Bronchial epithelial cell (primary cell): ENCODE data around the gene TNFRSF21. TPM values are rescaled to one million over a fixed set of nuclear protein-coding genes. Genes with fewer than 3 reads are reported as not detected.

Experiments used
- DNase-seq: peaks from one replicate; pipeline ENCODE4 v3.0.0-alpha.2; 2010; ENCODE audit warnings: low read depth
- FAIRE-seq: peaks from 2 replicates; lab custom pipeline; 2011; peaks lifted over from hg19 to GRCh38; lab: Jason Lieb, UNC
- H3K27me3 ChIP-seq: 2 replicates; pipeline ENCODE4 v1.5.1; 2011; ENCODE audit warnings: low read length; ENCODE audit not compliant: control insufficient read depth, insufficient read depth
- H3K36me3 ChIP-seq: 2 replicates; pipeline ENCODE4 v1.5.1; 2011; ENCODE audit warnings: low read length; ENCODE audit not compliant: control insufficient read depth, insufficient read depth
- H3K4me3 ChIP-seq: 2 replicates; pipeline ENCODE4 v1.5.1; 2011; ENCODE audit warnings: mild to moderate bottlenecking, low read depth, low read length, control low read depth
- CTCF ChIP-seq: IDR thresholded peaks from 2 replicates; pipeline ENCODE4 v1.5.1; 2011; ENCODE audit warnings: mild to moderate bottlenecking, moderate library complexity, low read length, control low read depth, inconsistent platforms; ENCODE audit not compliant: insufficient read depth, severe bottlenecking
- total RNA-seq: library from RNA; depleted of rRNA; stranded (reverse); fragments of >200 nt; gene quantifications from 2 replicates; pipeline ENCODE4 v1.2.1, GENCODE V29; 2014

Gene TNFRSF21, protein sequence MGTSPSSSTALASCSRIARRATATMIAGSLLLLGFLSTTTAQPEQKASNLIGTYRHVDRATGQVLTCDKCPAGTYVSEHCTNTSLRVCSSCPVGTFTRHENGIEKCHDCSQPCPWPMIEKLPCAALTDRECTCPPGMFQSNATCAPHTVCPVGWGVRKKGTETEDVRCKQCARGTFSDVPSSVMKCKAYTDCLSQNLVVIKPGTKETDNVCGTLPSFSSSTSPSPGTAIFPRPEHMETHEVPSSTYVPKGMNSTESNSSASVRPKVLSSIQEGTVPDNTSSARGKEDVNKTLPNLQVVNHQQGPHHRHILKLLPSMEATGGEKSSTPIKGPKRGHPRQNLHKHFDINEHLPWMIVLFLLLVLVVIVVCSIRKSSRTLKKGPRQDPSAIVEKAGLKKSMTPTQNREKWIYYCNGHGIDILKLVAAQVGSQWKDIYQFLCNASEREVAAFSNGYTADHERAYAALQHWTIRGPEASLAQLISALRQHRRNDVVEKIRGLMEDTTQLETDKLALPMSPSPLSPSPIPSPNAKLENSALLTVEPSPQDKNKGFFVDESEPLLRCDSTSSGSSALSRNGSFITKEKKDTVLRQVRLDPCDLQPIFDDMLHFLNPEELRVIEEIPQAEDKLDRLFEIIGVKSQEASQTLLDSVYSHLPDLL
- total RNA-seq = 39.9 and 42.4 TPM in 2 replicates

GRCh38 chr6:47309291-47310130 is at the start of gene TNFRSF21:
TNFRSF21 (minus strand) TSS chr6:47309905; CDS start chr6:47309511, 394 bp downstream.
- peak within 1 kb of the TSS; percentile 60 for H3K4me3 ChIP-seq
- FAIRE-seq (no peak), DNase-seq (peak; percentile 76)
- no peaks in the 10 kb centered on the region for H3K27me3 ChIP-seq
- peak; percentile 95 for TF ChIP-seq CTCF
- H3K36me3 ChIP-seq = peaks cover 1% of the 10 kb centered on the region

DNA sequence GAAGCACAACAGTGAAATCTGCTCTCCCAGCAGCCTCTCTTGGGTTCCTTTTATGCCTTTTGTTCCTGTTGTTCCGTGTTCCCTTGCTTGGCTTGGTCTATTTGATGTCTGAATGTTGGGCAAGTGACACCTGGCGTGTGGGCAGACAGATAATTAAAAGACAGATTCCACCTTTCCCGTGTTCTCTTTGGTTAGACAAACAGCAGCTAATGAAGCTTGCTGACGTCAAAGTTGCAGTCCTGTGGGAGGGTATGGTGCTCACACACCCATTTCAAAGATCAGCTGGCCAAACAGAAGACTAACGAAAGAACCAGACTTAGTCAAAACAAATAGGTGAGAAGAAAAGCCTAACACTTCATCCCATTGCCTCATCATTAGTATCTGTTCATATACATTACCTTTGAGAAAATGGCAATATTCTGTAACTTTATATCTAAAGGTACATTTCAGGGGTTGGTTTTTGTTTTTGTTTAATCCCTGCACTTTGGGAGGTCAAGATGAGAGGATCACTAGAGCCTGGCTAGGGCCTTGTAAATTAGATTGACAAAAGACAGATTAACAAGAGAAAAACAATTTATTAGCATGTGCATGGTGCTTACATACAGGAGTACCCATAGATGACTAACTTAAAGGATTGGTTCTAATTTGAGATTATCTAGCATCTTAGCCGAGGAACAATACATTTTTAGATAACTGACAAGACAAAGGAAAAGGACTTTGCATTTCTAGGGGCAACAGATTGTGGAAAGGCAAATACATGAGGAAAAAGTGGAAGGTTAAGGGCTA is 48.9 kb upstream of the TNFRSF21 start:
- Histone ChIP-seq H3K4me3 (no peak overlapping the region), H3K27me3 (no peaks in the 10 kb centered on the region), H3K36me3 (no peaks in the 10 kb centered on the region)
- no peak for DNase-seq
- no peak for FAIRE-seq
- no peak for TF ChIP-seq CTCF

DNA sequence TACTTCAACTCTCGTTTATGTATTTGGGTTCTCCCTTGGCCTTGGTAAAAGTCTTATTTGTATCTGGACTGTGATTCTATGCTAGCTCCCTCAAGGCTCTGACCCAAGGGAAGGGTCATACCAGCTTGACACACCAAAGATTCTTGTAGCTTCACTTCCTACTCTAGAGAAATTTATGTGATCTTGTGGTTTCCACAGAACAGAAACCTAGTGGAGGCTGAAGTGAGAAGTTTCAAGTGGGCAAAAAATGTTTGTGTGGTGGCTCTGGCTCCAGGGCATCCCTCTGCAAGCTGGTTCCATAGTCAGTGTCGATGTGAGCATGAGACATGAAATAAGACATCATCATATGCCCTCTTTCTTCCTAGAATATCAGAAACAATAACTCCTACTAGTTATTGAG is 48.1 kb upstream of the TNFRSF21 start:
- no peak for TF ChIP-seq CTCF
- no peak for DNase-seq
- Histone ChIP-seq H3K36me3 (no peaks in the 10 kb centered on the region), H3K4me3 (no peak overlapping the region), H3K27me3 (no peaks in the 10 kb centered on the region)
- FAIRE-seq = no peak

- H3K4me3 ChIP-seq = no peak overlapping the region
- FAIRE-seq = no peak
Measured at GRCh38 chr6:47355496-47355895, 45.8 kb upstream of the TNFRSF21 start.

More at GRCh38 chr6:47355496-47355895, 45.8 kb upstream of the TNFRSF21 start:
- no peak for DNase-seq
- no peak for TF ChIP-seq CTCF
- no peaks in the 10 kb centered on the region for H3K36me3 ChIP-seq
- no peaks in the 10 kb centered on the region for H3K27me3 ChIP-seq
